Progenitor cell of endocrine pancreas (in vitro differentiated cells): ENCODE measurements around the gene ST13. TPM values are rescaled to one million over a fixed set of nuclear protein-coding genes. Genes with fewer than 3 reads are reported as not detected.

Experiments used
- DNase-seq: peaks from one replicate; pipeline ENCODE4 v3.0.0; 2021; ENCODE audit warnings: low spot score; ENCODE audit not compliant: unreplicated experiment
- H3K27ac Mint-ChIP-seq: 2 replicates; pipeline ENCODE4 v1.8.0; 2021; ENCODE audit warnings: mild to moderate bottlenecking, moderate library complexity, mixed read lengths
- H3K27me3 Mint-ChIP-seq: 2 replicates; pipeline ENCODE4 v1.8.0; 2021; ENCODE audit warnings: mixed read lengths
- H3K36me3 Mint-ChIP-seq: 2 replicates; pipeline ENCODE4 v1.8.0; 2022; ENCODE audit warnings: mixed read lengths; ENCODE audit not compliant: insufficient read depth
- H3K4me1 Mint-ChIP-seq: 2 replicates; pipeline ENCODE4 v1.8.0; 2021; ENCODE audit warnings: low read depth, mixed read lengths
- H3K4me3 Mint-ChIP-seq: 2 replicates; pipeline ENCODE4 v1.8.0; 2021; ENCODE audit warnings: low read depth, mild to moderate bottlenecking, moderate library complexity, mixed read lengths
- H3K9me3 Mint-ChIP-seq: 2 replicates; pipeline ENCODE4 v1.8.0; 2021; ENCODE audit warnings: low read depth, mixed read lengths
- total RNA-seq: library from RNA; stranded (reverse); gene quantifications from 2 replicates; pipeline ENCODE4 v1.2.1, GENCODE V29; 2021
- TF ChIP-seq, protein P1 (sequence below): fragments of 200-600 bp; sonication (generic); IDR thresholded peaks from one replicate; pipeline ENCODE4 v1.5.0; 2021; ENCODE audit warnings: antibody characterized with exemption, mild to moderate bottlenecking; ENCODE audit not compliant: unreplicated experiment

The ST13 gene
- total RNA-seq, 1 donor from 2014 or later, result 372 TPM

DNA sequence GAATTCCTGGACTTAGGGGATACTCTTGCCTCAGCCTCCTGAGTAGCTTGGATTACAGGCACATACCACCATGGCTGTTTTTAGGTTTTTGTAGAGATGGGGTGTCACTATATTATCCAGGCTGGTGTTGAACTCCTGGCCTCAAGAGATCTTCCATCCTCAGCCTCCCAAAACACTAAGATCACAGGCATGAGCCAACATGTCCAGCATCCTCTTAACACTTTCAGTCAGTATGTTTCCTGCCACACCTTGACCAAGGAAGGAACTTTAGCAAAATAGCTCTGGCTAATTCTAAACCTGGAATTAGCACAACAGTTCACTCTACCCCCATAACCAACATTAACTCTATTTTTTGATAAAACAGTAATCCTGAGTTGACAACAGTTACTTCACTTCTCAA lies 32.7 kb upstream of the ST13 start:
- no peak for DNase-seq
- no peak overlapping the region for H3K4me3 Mint-ChIP-seq
- H3K4me1 Mint-ChIP-seq, result no peaks in the 10 kb centered on the region
- peaks cover 7% of the 10 kb centered on the region for H3K36me3 Mint-ChIP-seq
- H3K27ac Mint-ChIP-seq, result peak overlapping the region; percentile 22
- no peaks in the 10 kb centered on the region for H3K27me3 Mint-ChIP-seq
- H3K9me3 Mint-ChIP-seq, result no peaks in the 10 kb centered on the region
- TF ChIP-seq, protein P1, sequence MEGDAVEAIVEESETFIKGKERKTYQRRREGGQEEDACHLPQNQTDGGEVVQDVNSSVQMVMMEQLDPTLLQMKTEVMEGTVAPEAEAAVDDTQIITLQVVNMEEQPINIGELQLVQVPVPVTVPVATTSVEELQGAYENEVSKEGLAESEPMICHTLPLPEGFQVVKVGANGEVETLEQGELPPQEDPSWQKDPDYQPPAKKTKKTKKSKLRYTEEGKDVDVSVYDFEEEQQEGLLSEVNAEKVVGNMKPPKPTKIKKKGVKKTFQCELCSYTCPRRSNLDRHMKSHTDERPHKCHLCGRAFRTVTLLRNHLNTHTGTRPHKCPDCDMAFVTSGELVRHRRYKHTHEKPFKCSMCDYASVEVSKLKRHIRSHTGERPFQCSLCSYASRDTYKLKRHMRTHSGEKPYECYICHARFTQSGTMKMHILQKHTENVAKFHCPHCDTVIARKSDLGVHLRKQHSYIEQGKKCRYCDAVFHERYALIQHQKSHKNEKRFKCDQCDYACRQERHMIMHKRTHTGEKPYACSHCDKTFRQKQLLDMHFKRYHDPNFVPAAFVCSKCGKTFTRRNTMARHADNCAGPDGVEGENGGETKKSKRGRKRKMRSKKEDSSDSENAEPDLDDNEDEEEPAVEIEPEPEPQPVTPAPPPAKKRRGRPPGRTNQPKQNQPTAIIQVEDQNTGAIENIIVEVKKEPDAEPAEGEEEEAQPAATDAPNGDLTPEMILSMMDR, result no peak

DNA sequence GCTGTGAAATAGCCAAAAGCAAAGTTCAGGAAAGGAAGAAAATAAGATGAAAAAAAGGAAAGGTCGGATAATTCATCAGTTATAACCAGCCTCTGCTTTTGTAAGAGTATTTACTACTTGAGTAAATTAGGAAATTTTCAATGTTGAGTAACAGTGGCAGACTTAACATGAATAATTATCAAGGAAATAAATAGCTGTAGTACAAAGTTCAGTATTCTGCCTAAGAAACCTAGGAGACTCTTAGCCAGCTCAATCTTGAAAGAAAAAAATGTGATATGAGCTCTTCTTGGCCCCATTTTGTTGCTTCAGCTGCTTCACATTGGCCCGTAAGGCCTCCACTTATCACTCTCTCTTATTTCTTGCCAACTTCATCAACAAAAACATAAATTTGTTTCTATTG lies 22.5 kb upstream of the ST13 start:
- Mint-ChIP-seq H3K9me3 (no peaks in the 10 kb centered on the region), H3K4me3 (no peak overlapping the region), H3K36me3 (peaks cover 7% of the 10 kb centered on the region), H3K4me1 (no peaks in the 10 kb centered on the region), H3K27ac (no peak overlapping the region), H3K27me3 (no peaks in the 10 kb centered on the region)
- TF ChIP-seq, protein P1, result no peak
- DNase-seq, result no peak

DNA sequence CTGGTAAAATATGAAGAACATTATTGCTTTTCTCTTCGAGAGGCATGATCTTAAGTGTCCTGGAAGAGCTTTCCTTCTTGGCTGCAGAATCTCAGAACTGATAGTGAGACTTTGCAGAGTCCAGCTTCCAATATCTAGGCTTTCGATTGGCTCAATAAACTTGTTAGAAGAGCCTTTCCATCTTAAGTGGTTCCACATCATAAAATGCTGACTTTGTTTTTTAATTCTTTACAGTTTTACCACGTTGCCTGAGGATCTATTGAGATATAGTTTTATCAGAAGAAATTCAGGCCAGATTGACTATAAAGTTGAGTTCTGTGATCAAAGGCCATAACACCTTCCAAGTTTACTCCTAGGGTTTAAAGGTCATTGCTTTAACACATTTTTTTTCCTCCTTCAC lies 21.0 kb upstream of the ST13 start:
- H3K36me3 Mint-ChIP-seq, result peaks cover 6% of the 10 kb centered on the region
- H3K27me3 Mint-ChIP-seq, result no peaks in the 10 kb centered on the region
- H3K9me3 Mint-ChIP-seq, result no peaks in the 10 kb centered on the region
- no peak overlapping the region for H3K27ac Mint-ChIP-seq
- no peak for DNase-seq
- TF ChIP-seq, protein P1, result no peak
- no peak overlapping the region for H3K4me3 Mint-ChIP-seq
- H3K4me1 Mint-ChIP-seq, result no peaks in the 10 kb centered on the region

DNA sequence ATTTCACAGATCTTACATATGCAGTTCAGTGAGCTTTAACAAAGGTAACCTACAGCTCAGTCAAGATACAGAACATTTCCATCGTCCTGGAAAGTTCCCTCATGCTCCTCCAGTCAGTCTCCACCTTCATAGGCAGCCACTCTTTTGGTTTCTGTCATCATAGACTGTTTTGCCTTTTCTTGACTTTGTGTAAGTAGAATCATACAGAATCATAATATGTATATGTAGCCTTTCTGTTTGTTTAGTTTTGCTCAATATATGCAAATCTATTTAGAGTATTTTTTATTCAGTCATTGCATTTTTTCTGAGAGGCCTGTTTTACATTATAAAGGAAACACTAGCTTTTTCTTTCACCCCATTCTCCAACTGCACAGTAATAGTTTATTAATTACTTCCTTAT lies 20.5 kb upstream of the ST13 start:
- Mint-ChIP-seq H3K4me3 (no peak overlapping the region), H3K9me3 (no peaks in the 10 kb centered on the region), H3K27me3 (no peaks in the 10 kb centered on the region), H3K36me3 (peaks cover 5% of the 10 kb centered on the region), H3K4me1 (no peaks in the 10 kb centered on the region), H3K27ac (peak overlapping the region; percentile 27)
- TF ChIP-seq, protein P1, result no peak
- no peak for DNase-seq

DNA sequence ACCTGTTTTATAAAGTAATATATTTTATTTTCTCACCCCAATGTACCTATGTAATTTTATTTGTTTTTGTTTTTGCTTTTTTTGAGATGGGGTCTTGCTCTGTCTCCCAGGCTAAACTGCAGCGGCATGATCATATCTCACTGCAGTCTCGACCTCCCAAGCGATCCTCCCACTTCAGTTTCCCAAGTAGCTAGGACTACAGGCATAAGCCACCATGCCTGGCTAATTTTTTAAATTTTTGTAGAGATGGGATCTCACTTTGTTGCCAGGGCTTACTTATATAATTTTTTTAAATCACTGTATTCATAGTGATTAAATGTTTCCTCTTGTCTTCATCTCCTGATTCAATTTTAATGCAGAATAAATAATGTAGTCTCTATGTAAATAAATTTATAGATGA lies 18.7 kb upstream of the ST13 start:
- no peak overlapping the region for H3K27ac Mint-ChIP-seq
- H3K27me3 Mint-ChIP-seq, result no peaks in the 10 kb centered on the region
- no peaks in the 10 kb centered on the region for H3K36me3 Mint-ChIP-seq
- H3K4me1 Mint-ChIP-seq, result no peaks in the 10 kb centered on the region
- DNase-seq, result no peak
- H3K9me3 Mint-ChIP-seq, result no peaks in the 10 kb centered on the region
- TF ChIP-seq, protein P1, result no peak
- H3K4me3 Mint-ChIP-seq, result no peak overlapping the region
